OCI-LY1 (cell line): Measurements from ENCODE around the gene WDR75.
"Not testable (repeated sequence)": the region's sequence is repeated elsewhere in the genome, so short reads cannot be mapped to it uniquely, and the experiment has no call there.

Experiments
- H2AFZ ChIP-seq: fragments of 200-600 bp; sonication (generic), shearing (Covaris generic); 2 replicates; pipeline ENCODE4 v1.6.0; 2014; ENCODE audit warnings: antibody characterized with exemption, mild to moderate bottlenecking, low read length
- H3F3A ChIP-seq: fragments of 200-600 bp; sonication (generic), shearing (Covaris generic); 2 replicates; pipeline ENCODE4 v1.6.0; 2014; ENCODE audit warnings: mild to moderate bottlenecking, antibody characterized with exemption, low read length, moderate library complexity; ENCODE audit not compliant: insufficient read depth
- H3K27ac ChIP-seq: fragments of 200-600 bp; sonication (generic); 2 replicates; pipeline ENCODE4 v1.5.1; 2014; ENCODE audit warnings: low read length, mixed run types, mild to moderate bottlenecking, low read depth; ENCODE audit not compliant: poor library complexity, severe bottlenecking
- H3K27me3 ChIP-seq: fragments of 200-600 bp; sonication (generic); 2 replicates; pipeline ENCODE4 v1.6.0; 2014; ENCODE audit warnings: antibody characterized with exemption, mild to moderate bottlenecking, low read length, moderate library complexity; ENCODE audit not compliant: insufficient read depth
- H3K36me3 ChIP-seq: fragments of 200-600 bp; sonication (generic); 2 replicates; pipeline ENCODE4 v1.6.1; 2014; ENCODE audit warnings: mild to moderate bottlenecking, antibody characterized with exemption, low read length, moderate library complexity, mixed read lengths; ENCODE audit not compliant: insufficient read depth
- H3K4me1 ChIP-seq: fragments of 200-600 bp; sonication (generic); 2 replicates; pipeline ENCODE4 v1.5.1; 2014; ENCODE audit warnings: mild to moderate bottlenecking, low read length, moderate library complexity; ENCODE audit not compliant: insufficient read depth, severe bottlenecking
- H3K4me2 ChIP-seq: fragments of 200-600 bp; sonication (generic), shearing (Covaris generic); 2 replicates; pipeline ENCODE4 v1.6.1; 2014; ENCODE audit warnings: low read length
- H3K4me3 ChIP-seq: fragments of 200-600 bp; sonication (generic); 2 replicates; pipeline ENCODE4 v1.5.1; 2014; ENCODE audit warnings: low read length, low read depth, mild to moderate bottlenecking, mixed read lengths; ENCODE audit not compliant: poor library complexity, severe bottlenecking
- H3K79me2 ChIP-seq: fragments of 200-600 bp; shearing (Covaris generic); 2 replicates; pipeline ENCODE4 v1.6.1; 2016; ENCODE audit warnings: mixed run types, low read length, mixed read lengths; ENCODE audit not compliant: insufficient read depth
- H3K9ac ChIP-seq: fragments of 200-600 bp; sonication (generic), shearing (Covaris generic); 2 replicates; pipeline ENCODE4 v1.6.1; 2014; ENCODE audit warnings: mild to moderate bottlenecking, low read length, mixed read lengths
- H3K9me2 ChIP-seq: fragments of 200-600 bp; sonication (generic), shearing (Covaris generic); 2 replicates; pipeline ENCODE4 v1.6.1; 2014; ENCODE audit warnings: low read depth, mild to moderate bottlenecking, low read length, mixed read lengths
- H3K9me3 ChIP-seq: fragments of 200-600 bp; shearing (Covaris generic); 2 replicates; pipeline ENCODE4 v1.6.1; 2014; ENCODE audit warnings: low read length, mixed read lengths
- H4K20me1 ChIP-seq: fragments of 200-600 bp; sonication (generic), shearing (Covaris generic); 2 replicates; pipeline ENCODE4 v1.6.0; 2016; ENCODE audit warnings: mild to moderate bottlenecking, low read length; ENCODE audit not compliant: insufficient read depth
- EZH2 ChIP-seq: fragments of 200-600 bp; sonication (generic), shearing (Covaris generic); IDR thresholded peaks from 2 replicates; pipeline ENCODE4 v1.8.0; 2017; ENCODE audit warnings: borderline replicate concordance, mixed run types, mild to moderate bottlenecking, antibody characterized with exemption, low read length, moderate library complexity, mixed read lengths
- TF ChIP-seq, protein P1 (sequence below): fragments of 200-600 bp; sonication (generic), shearing (Covaris generic); IDR thresholded peaks from 2 replicates; pipeline ENCODE4 v1.5.1; 2017; ENCODE audit warnings: mild to moderate bottlenecking, antibody characterized with exemption, low read length, moderate library complexity, mixed read lengths

The WDR75 gene

GRCh38 chr2:189477756-189478155, 36.5 kb downstream of the WDR75 start:
- H3K4me2 ChIP-seq = no peak overlapping the region
- H3K4me1 ChIP-seq = no peaks in the 10 kb centered on the region
- H3K4me3 ChIP-seq = no peak overlapping the region
- no peaks in the 10 kb centered on the region for H3K9me3 ChIP-seq
- no peaks in the 10 kb centered on the region for H3K9me2 ChIP-seq
- TF ChIP-seq EZH2 = no peak
- TF ChIP-seq, protein P1, sequence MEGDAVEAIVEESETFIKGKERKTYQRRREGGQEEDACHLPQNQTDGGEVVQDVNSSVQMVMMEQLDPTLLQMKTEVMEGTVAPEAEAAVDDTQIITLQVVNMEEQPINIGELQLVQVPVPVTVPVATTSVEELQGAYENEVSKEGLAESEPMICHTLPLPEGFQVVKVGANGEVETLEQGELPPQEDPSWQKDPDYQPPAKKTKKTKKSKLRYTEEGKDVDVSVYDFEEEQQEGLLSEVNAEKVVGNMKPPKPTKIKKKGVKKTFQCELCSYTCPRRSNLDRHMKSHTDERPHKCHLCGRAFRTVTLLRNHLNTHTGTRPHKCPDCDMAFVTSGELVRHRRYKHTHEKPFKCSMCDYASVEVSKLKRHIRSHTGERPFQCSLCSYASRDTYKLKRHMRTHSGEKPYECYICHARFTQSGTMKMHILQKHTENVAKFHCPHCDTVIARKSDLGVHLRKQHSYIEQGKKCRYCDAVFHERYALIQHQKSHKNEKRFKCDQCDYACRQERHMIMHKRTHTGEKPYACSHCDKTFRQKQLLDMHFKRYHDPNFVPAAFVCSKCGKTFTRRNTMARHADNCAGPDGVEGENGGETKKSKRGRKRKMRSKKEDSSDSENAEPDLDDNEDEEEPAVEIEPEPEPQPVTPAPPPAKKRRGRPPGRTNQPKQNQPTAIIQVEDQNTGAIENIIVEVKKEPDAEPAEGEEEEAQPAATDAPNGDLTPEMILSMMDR = no peak
- H3F3A ChIP-seq = no peaks in the 10 kb centered on the region
- no peak overlapping the region for H3K27ac ChIP-seq
- no peaks in the 10 kb centered on the region for H3K79me2 ChIP-seq
- H4K20me1 ChIP-seq = no peaks in the 10 kb centered on the region
- H3K9ac ChIP-seq = no peak overlapping the region
- no peaks in the 10 kb centered on the region for H3K27me3 ChIP-seq
- peaks cover 43% of the 10 kb centered on the region for H3K36me3 ChIP-seq
- H2AFZ ChIP-seq = no peak overlapping the region

GRCh38 chr2:189478289-189478688, 37.0 kb downstream of the WDR75 start:
- H3F3A ChIP-seq, H3K27ac ChIP-seq: not testable (repeated sequence)

DNA sequence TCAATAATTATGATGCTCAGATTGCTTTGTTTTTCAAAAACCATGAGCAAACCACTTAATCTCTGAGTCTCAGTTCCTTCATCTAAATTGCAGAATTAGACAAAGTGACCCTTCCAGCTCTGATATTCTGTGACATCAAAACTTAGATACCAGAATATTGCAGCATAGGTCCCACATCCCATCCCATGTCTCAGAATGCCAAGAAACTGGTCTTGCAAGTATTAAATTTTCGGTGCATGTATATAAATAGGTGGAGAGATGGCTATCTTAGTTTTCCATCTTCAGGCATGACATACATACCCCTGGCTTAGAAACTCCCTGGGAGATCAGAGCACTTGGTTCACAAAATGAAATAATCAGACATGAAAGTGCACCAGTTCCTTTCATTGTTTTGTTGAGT, 39.8 kb downstream of the WDR75 start:
- H3K4me3 ChIP-seq = no peak overlapping the region
- H3K9ac ChIP-seq = no peak overlapping the region
- H3K79me2 ChIP-seq = no peaks in the 10 kb centered on the region
- no peaks in the 10 kb centered on the region for H4K20me1 ChIP-seq
- H3K4me2 ChIP-seq = no peak overlapping the region
- no peaks in the 10 kb centered on the region for H3K9me3 ChIP-seq
- peaks cover 12% of the 10 kb centered on the region for H3K36me3 ChIP-seq
- TF ChIP-seq EZH2 = no peak
- TF ChIP-seq, protein P1 = no peak
- H3K4me1 ChIP-seq = no peaks in the 10 kb centered on the region
- H3K9me2 ChIP-seq = no peaks in the 10 kb centered on the region
- H2AFZ ChIP-seq = no peak overlapping the region
- H3K27me3 ChIP-seq = no peaks in the 10 kb centered on the region
- no peak overlapping the region for H3K27ac ChIP-seq
- H3F3A ChIP-seq = no peaks in the 10 kb centered on the region

More at GRCh38 chr2:189478289-189478688, 37.0 kb downstream of the WDR75 start:
- H3K27me3 ChIP-seq, H3K79me2 ChIP-seq, H3K9me3 ChIP-seq, H2AFZ ChIP-seq, H4K20me1 ChIP-seq, H3K9me2 ChIP-seq, H3K4me1 ChIP-seq, H3K4me2 ChIP-seq, H3K4me3 ChIP-seq, H3K9ac ChIP-seq: not testable (repeated sequence)
- peaks cover 39% of the 10 kb centered on the region for H3K36me3 ChIP-seq

DNA sequence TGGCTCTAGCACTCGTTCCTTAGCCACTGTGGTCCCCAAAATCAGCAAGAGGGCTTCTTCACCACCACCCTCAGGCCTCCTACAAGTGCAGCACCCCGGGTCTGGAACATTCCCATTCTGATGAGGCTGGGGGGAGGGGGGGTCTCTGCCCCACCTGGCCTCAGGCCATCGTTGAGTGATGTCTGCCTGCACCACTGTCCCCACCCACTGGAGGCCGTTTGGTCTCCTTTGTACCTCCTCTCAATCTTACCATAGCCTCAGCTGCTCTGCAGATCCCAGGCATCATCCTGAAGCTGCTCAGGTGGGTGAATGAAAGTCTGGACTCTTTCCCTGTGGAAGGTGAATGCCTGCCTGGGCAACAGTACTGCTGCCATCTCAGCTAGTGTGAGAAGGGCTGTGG, 42.3 kb downstream of the WDR75 start:
- H2AFZ ChIP-seq = no peak overlapping the region
- no peak overlapping the region for H3K4me2 ChIP-seq
- no peaks in the 10 kb centered on the region for H3F3A ChIP-seq
- no peak overlapping the region for H3K9ac ChIP-seq
- no peaks in the 10 kb centered on the region for H3K9me2 ChIP-seq
- no peaks in the 10 kb centered on the region for H3K27me3 ChIP-seq
- H3K36me3 ChIP-seq = no peaks in the 10 kb centered on the region
- H3K4me1 ChIP-seq = no peaks in the 10 kb centered on the region
- no peaks in the 10 kb centered on the region for H3K79me2 ChIP-seq
- no peaks in the 10 kb centered on the region for H4K20me1 ChIP-seq
- no peak overlapping the region for H3K27ac ChIP-seq
- H3K4me3 ChIP-seq = no peak overlapping the region
- H3K9me3 ChIP-seq = no peaks in the 10 kb centered on the region
- TF ChIP-seq, protein P1 = no peak
- TF ChIP-seq EZH2 = no peak
